ENCODE results near the gene FIBCD1. TPM values are rescaled to one million over a fixed set of nuclear protein-coding genes. Genes with fewer than 3 reads are reported as not detected.

The FIBCD1 gene
- total RNA-seq, 1 donor from 2014 or later: 0.66 TPM

GRCh38 chr9:130934246-130934645 lies 4.8 kb downstream of the FIBCD1 start:
- Histone ChIP-seq H3K9me3 (ENCODE audit: insufficient read depth, low read depth, low read length) (no peaks in the 10 kb centered on the region), H3K4me1 (ENCODE audit: insufficient read depth, low read length) (peaks cover 45% of the 10 kb centered on the region), H3K27me3 (ENCODE audit: insufficient read depth, low read length) (no peaks in the 10 kb centered on the region), H3K9ac (ENCODE audit: low read length) (no peak overlapping the region), H4K20me1 (ENCODE audit: insufficient read depth, low read length) (no peaks in the 10 kb centered on the region), H3K4me2 (ENCODE audit: low read length) (no peak overlapping the region), H3K79me2 (ENCODE audit: insufficient read depth, low read length) (no peaks in the 10 kb centered on the region), H3K36me3 (ENCODE audit: insufficient read depth, low read length) (no peaks in the 10 kb centered on the region), H2AFZ (ENCODE audit: low read depth, low read length) (no peak overlapping the region), H3K4me3 (ENCODE audit: insufficient read depth, low read depth, low read length) (no peak overlapping the region), H3K27ac (ENCODE audit: low read depth, low read length) (no peak overlapping the region)
- no peak overlapping the region for H3K4me3 Mint-ChIP-seq (ENCODE audit: unreplicated experiment)
- TF ChIP-seq EZH2 (IDR thresholded peaks at IDR 0.05; ENCODE audit: insufficient read depth, low read length): no peak
- no peak for TF ChIP-seq CTCF (IDR thresholded peaks at IDR 0.05; ENCODE audit: insufficient read depth, low read depth, low read length)
- H3K27me3 Mint-ChIP-seq (ENCODE audit: low read depth, unreplicated experiment): peaks cover 40% of the 10 kb centered on the region
- DNase-seq (ENCODE audit: low read depth): no peak
- no peak overlapping the region for H3K27ac Mint-ChIP-seq (ENCODE audit: unreplicated experiment)
- H3K9me3 Mint-ChIP-seq (ENCODE audit: unreplicated experiment): no peaks in the 10 kb centered on the region
- no peaks in the 10 kb centered on the region for H3K36me3 Mint-ChIP-seq (ENCODE audit: low read depth, unreplicated experiment)
- no peak for FAIRE-seq
- H3K4me1 Mint-ChIP-seq (ENCODE audit: low read depth, unreplicated experiment): peaks cover 7% of the 10 kb centered on the region

DNA sequence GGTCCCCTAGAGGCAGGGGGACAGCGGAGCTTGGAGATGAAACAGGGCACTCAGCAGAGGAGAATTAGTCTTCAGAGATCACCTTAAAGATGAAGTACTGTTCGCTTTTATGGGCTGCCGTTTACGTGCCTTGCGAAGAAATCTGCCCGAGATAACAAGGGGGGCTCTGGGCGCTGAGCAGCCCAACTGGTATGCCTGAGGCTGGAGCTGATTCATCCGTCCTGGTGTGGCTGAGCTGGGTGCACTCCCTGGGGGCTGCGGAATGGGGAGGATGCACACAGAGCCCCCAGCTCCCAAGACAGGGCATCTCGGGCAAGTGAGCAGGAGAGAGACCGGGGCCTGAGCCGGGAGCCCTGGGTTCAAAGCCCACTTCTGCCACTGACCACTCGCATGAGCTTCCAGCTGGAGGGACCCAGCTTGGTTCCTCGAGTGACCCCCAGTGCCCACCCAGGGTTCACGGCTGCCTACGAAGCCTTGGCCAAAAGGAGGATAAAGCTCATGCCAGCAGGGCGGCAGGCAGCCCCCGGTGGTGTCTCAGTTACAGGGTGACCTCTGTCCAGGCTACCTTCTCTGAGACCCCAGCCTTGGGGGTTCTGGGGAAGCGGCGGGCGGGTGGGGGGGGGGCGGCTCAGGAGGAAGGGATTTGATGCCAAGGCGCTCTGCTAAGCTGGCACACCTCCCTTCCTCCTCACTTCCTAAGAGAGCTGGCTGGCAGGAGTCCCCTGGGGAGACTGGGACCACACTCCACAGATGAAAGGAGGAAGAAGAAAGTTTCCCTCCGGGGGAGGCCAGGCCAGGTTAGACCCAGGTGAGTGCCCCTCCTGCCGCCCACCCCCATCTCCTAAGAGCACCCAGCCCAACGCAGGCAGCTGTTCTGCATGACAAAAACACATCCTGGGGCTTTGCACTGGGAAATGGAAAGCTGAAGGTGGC lies 5.7 kb downstream of the FIBCD1 start:
- no peak overlapping the region for H3K4me3 Mint-ChIP-seq (ENCODE audit: unreplicated experiment)
- no peaks in the 10 kb centered on the region for H3K36me3 ChIP-seq (ENCODE audit: insufficient read depth, low read length)
- TF ChIP-seq EZH2 (IDR thresholded peaks at IDR 0.05; ENCODE audit: insufficient read depth, low read length): no peak
- DNase-seq (ENCODE audit: low read depth): peak; percentile 71
- H3K9me3 ChIP-seq (ENCODE audit: insufficient read depth, low read depth, low read length): no peaks in the 10 kb centered on the region
- H3K27me3 ChIP-seq (ENCODE audit: insufficient read depth, low read length): no peaks in the 10 kb centered on the region
- H3K27ac Mint-ChIP-seq (ENCODE audit: unreplicated experiment): no peak overlapping the region
- peak overlapping the region; percentile 43 for H3K9ac ChIP-seq (ENCODE audit: low read length)
- no peaks in the 10 kb centered on the region for H4K20me1 ChIP-seq (ENCODE audit: insufficient read depth, low read length)
- peak overlapping the region; percentile 32 for H2AFZ ChIP-seq (ENCODE audit: low read depth, low read length)
- H3K9me3 Mint-ChIP-seq (ENCODE audit: unreplicated experiment): no peaks in the 10 kb centered on the region
- no peak for FAIRE-seq
- H3K4me1 ChIP-seq (ENCODE audit: insufficient read depth, low read length): peaks cover 54% of the 10 kb centered on the region
- peak overlapping the region; percentile 29 for H3K4me3 ChIP-seq (ENCODE audit: insufficient read depth, low read depth, low read length)
- H3K27me3 Mint-ChIP-seq (ENCODE audit: low read depth, unreplicated experiment): peaks cover 38% of the 10 kb centered on the region
- peak overlapping the region; percentile 16 for H3K27ac ChIP-seq (ENCODE audit: low read depth, low read length)
- H3K36me3 Mint-ChIP-seq (ENCODE audit: low read depth, unreplicated experiment): no peaks in the 10 kb centered on the region
- peaks cover 7% of the 10 kb centered on the region for H3K4me1 Mint-ChIP-seq (ENCODE audit: low read depth, unreplicated experiment)
- H3K79me2 ChIP-seq (ENCODE audit: insufficient read depth, low read length): no peaks in the 10 kb centered on the region
- H3K4me2 ChIP-seq (ENCODE audit: low read length): peak overlapping the region; percentile 75

GRCh38 chr9:130932255-130933079 lies 6.6 kb downstream of the FIBCD1 start:
- peaks cover 34% of the 10 kb centered on the region for H3K27me3 Mint-ChIP-seq (ENCODE audit: low read depth, unreplicated experiment)
- Histone ChIP-seq H3K9ac (ENCODE audit: low read length) (peak overlapping the region; percentile 43), H3K36me3 (ENCODE audit: insufficient read depth, low read length) (no peaks in the 10 kb centered on the region), H3K27ac (ENCODE audit: low read depth, low read length) (peak overlapping the region; percentile 16), H3K4me1 (ENCODE audit: insufficient read depth, low read length) (peaks cover 55% of the 10 kb centered on the region), H3K79me2 (ENCODE audit: insufficient read depth, low read length) (no peaks in the 10 kb centered on the region), H3K27me3 (ENCODE audit: insufficient read depth, low read length) (no peaks in the 10 kb centered on the region), H4K20me1 (ENCODE audit: insufficient read depth, low read length) (no peaks in the 10 kb centered on the region), H3K9me3 (ENCODE audit: insufficient read depth, low read depth, low read length) (no peaks in the 10 kb centered on the region), H3K4me3 (ENCODE audit: insufficient read depth, low read depth, low read length) (peak overlapping the region; percentile 29), H2AFZ (ENCODE audit: low read depth, low read length) (peak overlapping the region; percentile 32), H3K4me2 (ENCODE audit: low read length) (peak overlapping the region; percentile 75)
- TF ChIP-seq CTCF (IDR thresholded peaks at IDR 0.05; ENCODE audit: insufficient read depth, low read depth, low read length) (no peak), EZH2 (IDR thresholded peaks at IDR 0.05; ENCODE audit: insufficient read depth, low read length) (no peak)
- FAIRE-seq (no peak), DNase-seq (ENCODE audit: low read depth) (no peak)
- peaks cover 14% of the 10 kb centered on the region for H3K4me1 Mint-ChIP-seq (ENCODE audit: low read depth, unreplicated experiment)
- no peak overlapping the region for H3K4me3 Mint-ChIP-seq (ENCODE audit: unreplicated experiment)
- H3K36me3 Mint-ChIP-seq (ENCODE audit: low read depth, unreplicated experiment): no peaks in the 10 kb centered on the region
- no peak overlapping the region for H3K27ac Mint-ChIP-seq (ENCODE audit: unreplicated experiment)
- no peaks in the 10 kb centered on the region for H3K9me3 Mint-ChIP-seq (ENCODE audit: unreplicated experiment)

Measured in astrocyte (in vitro differentiated cells and primary cell).